Hepatocyte (in vitro differentiated cells): ENCODE results near the gene PDCD5. TPM values are rescaled to one million over a fixed set of nuclear protein-coding genes. Genes with fewer than 3 reads are reported as not detected.

Experiments used
- DNase-seq: peaks from one replicate; pipeline ENCODE4 v3.0.0-alpha.2; 2016; ENCODE audit warnings: low spot score
- H2AFZ ChIP-seq: fragments of 200-600 bp; sonication (generic); 2 replicates; pipeline ENCODE4 v1.6.0; 2016; ENCODE audit warnings: antibody characterized with exemption, mild to moderate bottlenecking
- H3K27ac ChIP-seq: fragments of 200-600 bp; sonication (generic); 2 replicates; pipeline ENCODE4 v1.5.1; 2016; ENCODE audit warnings: mild to moderate bottlenecking
- H3K27me3 ChIP-seq: fragments of 200-600 bp; sonication (generic); 2 replicates; pipeline ENCODE4 v1.6.1; 2016
- H3K36me3 ChIP-seq: fragments of 200-600 bp; sonication (generic); replicated peaks from 2 replicates; pipeline ENCODE4 v1.5.1; 2016; ENCODE audit warnings: low read depth; ENCODE audit not compliant: insufficient read depth
- H3K4me1 ChIP-seq: fragments of 200-600 bp; sonication (generic); 2 replicates; pipeline ENCODE4 v1.5.1; 2016; ENCODE audit warnings: mild to moderate bottlenecking, moderate library complexity; ENCODE audit not compliant: insufficient read depth
- H3K4me2 ChIP-seq: fragments of 200-600 bp; sonication (generic); 2 replicates; pipeline ENCODE4 v1.6.0; 2016
- H3K4me3 ChIP-seq: fragments of 200-600 bp; sonication (generic); 2 replicates; pipeline ENCODE4 v1.5.1; 2016; ENCODE audit warnings: mild to moderate bottlenecking
- H3K79me2 ChIP-seq: fragments of 200-600 bp; sonication (generic); 2 replicates; pipeline ENCODE4 v1.6.0; 2017; ENCODE audit warnings: mild to moderate bottlenecking
- H3K9me2 ChIP-seq: fragments of 200-600 bp; sonication (generic); replicated peaks from 2 replicates; pipeline ENCODE4 v1.6.0; 2017; ENCODE audit warnings: mild to moderate bottlenecking; ENCODE audit not compliant: insufficient read depth
- H3K9me3 ChIP-seq: fragments of 200-600 bp; sonication (generic); 2 replicates; pipeline ENCODE4 v1.5.1; 2016; ENCODE audit warnings: low read depth, mild to moderate bottlenecking
- H4K20me1 ChIP-seq: fragments of 200-600 bp; sonication (generic); 2 replicates; pipeline ENCODE4 v1.6.0; 2016; ENCODE audit warnings: mild to moderate bottlenecking; ENCODE audit not compliant: insufficient read depth, poor library complexity, severe bottlenecking
- CTCF ChIP-seq: fragments of 200-600 bp; sonication (generic); IDR thresholded peaks from 2 replicates; pipeline ENCODE4 v1.5.1; 2016; ENCODE audit warnings: antibody characterized with exemption, mild to moderate bottlenecking; ENCODE audit not compliant: poor library complexity
- EZH2 ChIP-seq: fragments of 200-600 bp; sonication (generic); IDR thresholded peaks from 2 replicates; pipeline ENCODE4 v1.6.1; 2016; ENCODE audit warnings: antibody characterized with exemption, mild to moderate bottlenecking, borderline replicate concordance
- EZH2phosphoT487 ChIP-seq: fragments of 200-600 bp; sonication (generic); IDR thresholded peaks from one replicate; pipeline ENCODE4 v1.6.1; 2018; ENCODE audit warnings: antibody characterized with exemption, mild to moderate bottlenecking, low read depth, moderate library complexity; ENCODE audit not compliant: unreplicated experiment, severe bottlenecking
- WGBS: methylation state at CpG from one replicate; pipeline ENCODE4 v1.1.6; 2016; ENCODE audit warnings: low lambda C conversion rate; ENCODE audit errors: missing lambda C conversion rate; 5-methylcytosine and 5-hydroxymethylcytosine counted together
- polyA plus RNA-seq: library from polyadenylated mRNA; unstranded; fragments of >200 nt; fragmentation: Nextera tagmentation; extraction: Ambion mirVana; gene quantifications from 2 replicates; pipeline ENCODE4 v1.2.1, GENCODE V29; 2016
- total RNA-seq: library from RNA; depleted of rRNA; stranded (reverse); fragments of >200 nt; gene quantifications from 2 replicates; pipeline ENCODE4 v1.2.3, GENCODE V29; 2014

Gene PDCD5
- total and polyA plus RNA-seq, 2 experiments from 2014 or later, result 138 to 199 TPM

GRCh38 chr19:32598022-32598421 is 17.0 kb downstream of the PDCD5 start:
- Histone ChIP-seq H3K27me3 (no peaks in the 10 kb centered on the region), H2AFZ (no peak overlapping the region), H3K9me3 (no peaks in the 10 kb centered on the region), H3K79me2 (no peaks in the 10 kb centered on the region), H3K4me1 (no peaks in the 10 kb centered on the region), H3K36me3 (no peaks in the 10 kb centered on the region), H3K27ac (no peak overlapping the region), H4K20me1 (no peaks in the 10 kb centered on the region), H3K9me2 (no peaks in the 10 kb centered on the region), H3K4me2 (no peak overlapping the region), H3K4me3 (no peak overlapping the region)
- DNase-seq, result no peak
- TF ChIP-seq CTCF (no peak), EZH2phosphoT487 (no peak), EZH2 (no peak)
- WGBS, result 96% methylated on average over 11 of the region's 11 CpGs

- H3K9me3 ChIP-seq, result no peaks in the 10 kb centered on the region
- H2AFZ ChIP-seq, result no peak overlapping the region
- H3K36me3 ChIP-seq, result no peaks in the 10 kb centered on the region
- H4K20me1 ChIP-seq, result no peaks in the 10 kb centered on the region
- no peak overlapping the region for H3K4me3 ChIP-seq
- no peak overlapping the region for H3K27ac ChIP-seq
- TF ChIP-seq EZH2 (no peak), EZH2phosphoT487 (no peak), CTCF (no peak)
- H3K4me2 ChIP-seq, result no peak overlapping the region
- no peak for DNase-seq
- no peaks in the 10 kb centered on the region for H3K4me1 ChIP-seq
- WGBS, result 92% methylated on average over 6 of the region's 6 CpGs
- no peaks in the 10 kb centered on the region for H3K79me2 ChIP-seq
- no peaks in the 10 kb centered on the region for H3K9me2 ChIP-seq
- H3K27me3 ChIP-seq, result no peaks in the 10 kb centered on the region
Observed at GRCh38 chr19:32599258-32599657, 18.3 kb downstream of the PDCD5 start.

- Histone ChIP-seq H3K4me2 (no peak overlapping the region), H3K4me3 (no peak overlapping the region), H3K27ac (no peak overlapping the region), H3K79me2 (no peaks in the 10 kb centered on the region), H3K4me1 (no peaks in the 10 kb centered on the region), H3K27me3 (no peaks in the 10 kb centered on the region), H4K20me1 (no peaks in the 10 kb centered on the region), H2AFZ (no peak overlapping the region), H3K9me3 (no peaks in the 10 kb centered on the region), H3K9me2 (no peaks in the 10 kb centered on the region), H3K36me3 (no peaks in the 10 kb centered on the region)
- peak; percentile 71 for DNase-seq
- 32% methylated on average over 2 of the region's 2 CpGs for WGBS
- no peak for TF ChIP-seq EZH2phosphoT487
- peak; percentile 85 for TF ChIP-seq CTCF
Observed at GRCh38 chr19:32599736-32600157, 18.8 kb downstream of the PDCD5 start.

GRCh38 chr19:32603961-32604360 is 23.0 kb downstream of the PDCD5 start:
- DNase-seq, result no peak
- H3K27ac ChIP-seq, result no peak overlapping the region
- no peaks in the 10 kb centered on the region for H3K9me3 ChIP-seq
- H3K4me3 ChIP-seq, result no peak overlapping the region
- no peak for TF ChIP-seq CTCF
- no peak for TF ChIP-seq EZH2
- no peak for TF ChIP-seq EZH2phosphoT487
- H3K4me2 ChIP-seq, result no peak overlapping the region
- no peaks in the 10 kb centered on the region for H4K20me1 ChIP-seq
- no peaks in the 10 kb centered on the region for H3K27me3 ChIP-seq
- no peak overlapping the region for H2AFZ ChIP-seq
- H3K79me2 ChIP-seq, result no peaks in the 10 kb centered on the region
- H3K9me2 ChIP-seq, result no peaks in the 10 kb centered on the region
- H3K4me1 ChIP-seq, result no peaks in the 10 kb centered on the region
- 93% methylated on average over 14 of the region's 14 CpGs for WGBS
- no peaks in the 10 kb centered on the region for H3K36me3 ChIP-seq
